HepG2 (cell line): ENCODE results near the gene KCNQ2. TPM values are rescaled to one million over a fixed set of nuclear protein-coding genes. Genes with fewer than 3 reads are reported as not detected.
A peak's percentile ranks its signal among the peaks of the same experiment; 100 is the strongest.

Experiments used
- AGO2 ChIP-seq: fragments of 200-400 bp; formaldehyde crosslinking; optimal IDR thresholded peaks from 2 replicates; pipeline ENCODE3; 2017; ENCODE audit warnings: mild to moderate bottlenecking, low read depth, low read length, moderate library complexity
- CTCF ChIP-seq: sonication (generic); formaldehyde crosslinking; IDR thresholded peaks from 2 replicates; pipeline ENCODE4 v1.5.0; 2020; ENCODE audit warnings: mild to moderate bottlenecking, missing genetic modification reagents, moderate library complexity
- ELF4 ChIP-seq: sonication (generic); formaldehyde crosslinking; IDR thresholded peaks from 2 replicates; pipeline ENCODE4 v1.5.0; 2020; ENCODE audit warnings: missing genetic modification reagents, mild to moderate bottlenecking, moderate library complexity, borderline replicate concordance
- HINFP ChIP-seq: sonication (generic); formaldehyde crosslinking; IDR thresholded peaks from 2 replicates; pipeline ENCODE4 v1.4.0; 2020; ENCODE audit warnings: low read depth, mild to moderate bottlenecking, missing genetic modification reagents
- HOXD1 ChIP-seq: sonication (generic); formaldehyde crosslinking; IDR thresholded peaks from 2 replicates; pipeline ENCODE4 v1.5.0; 2020; ENCODE audit warnings: missing genetic modification reagents
- PATZ1 ChIP-seq: sonication (generic); formaldehyde crosslinking; IDR thresholded peaks from 2 replicates; pipeline ENCODE4 v1.4.0; 2020; ENCODE audit warnings: missing genetic modification reagents
- STAT6 ChIP-seq: sonication (generic); formaldehyde crosslinking; IDR thresholded peaks from 2 replicates; pipeline ENCODE4 v1.4.0; 2020; ENCODE audit warnings: missing genetic modification reagents, mild to moderate bottlenecking, borderline replicate concordance
- ZBTB46 ChIP-seq: sonication (generic); formaldehyde crosslinking; IDR thresholded peaks from 2 replicates; pipeline ENCODE4 v1.4.0; 2020; ENCODE audit warnings: mild to moderate bottlenecking, missing genetic modification reagents, borderline replicate concordance
- ZHX1 ChIP-seq: sonication (generic); formaldehyde crosslinking; IDR thresholded peaks from 2 replicates; pipeline ENCODE4 v1.8.1; 2022; ENCODE audit warnings: low read depth, mild to moderate bottlenecking, missing genetic modification reagents
- ZNF276 ChIP-seq: sonication (generic); formaldehyde crosslinking; IDR thresholded peaks from 2 replicates; pipeline ENCODE4 v1.4.0; 2020; ENCODE audit warnings: mild to moderate bottlenecking, low read depth, missing genetic modification reagents
- ZNF746 ChIP-seq: sonication (generic); formaldehyde crosslinking; IDR thresholded peaks from 2 replicates; pipeline ENCODE4 v1.8.0; 2022; ENCODE audit warnings: mild to moderate bottlenecking, missing genetic modification reagents
- polyA plus RNA-seq, 8 experiments: library from polyadenylated mRNA; depleted of rRNA in 3 of 8; stranded (reverse) in 7 of 8; unstranded in 1 of 8; fragments of >200 nt; fragmentation: Illumina TruSeq in 4 of 8; extraction: Trizol in 4 of 8; gene quantifications; 2 replicates each; pipeline versions ENCODE4 v1.2.1 to v1.2.3, GENCODE V29; 2011 to 2016; ENCODE audit warnings: low read depth in 4 of 8, missing spikeins in 1 of 8, mixed read lengths in 1 of 8; ENCODE audit not compliant: insufficient read depth in 1 of 8
- total RNA-seq, 5 experiments: library from RNA; depleted of rRNA; stranded (reverse); fragments of >200 nt; fragmentation: Illumina TruSeq; extraction: Trizol; gene quantifications; 2 replicates each; pipeline ENCODE4 v1.2.3, GENCODE V29; 2016; ENCODE audit warnings: low read depth in 1 of 5

Gene KCNQ2
- total and polyA plus RNA-seq, 2 of the 13 experiments (the other 11 are each of a cell fraction or from before 2014, with no cell fraction given), result not detected

DNA sequence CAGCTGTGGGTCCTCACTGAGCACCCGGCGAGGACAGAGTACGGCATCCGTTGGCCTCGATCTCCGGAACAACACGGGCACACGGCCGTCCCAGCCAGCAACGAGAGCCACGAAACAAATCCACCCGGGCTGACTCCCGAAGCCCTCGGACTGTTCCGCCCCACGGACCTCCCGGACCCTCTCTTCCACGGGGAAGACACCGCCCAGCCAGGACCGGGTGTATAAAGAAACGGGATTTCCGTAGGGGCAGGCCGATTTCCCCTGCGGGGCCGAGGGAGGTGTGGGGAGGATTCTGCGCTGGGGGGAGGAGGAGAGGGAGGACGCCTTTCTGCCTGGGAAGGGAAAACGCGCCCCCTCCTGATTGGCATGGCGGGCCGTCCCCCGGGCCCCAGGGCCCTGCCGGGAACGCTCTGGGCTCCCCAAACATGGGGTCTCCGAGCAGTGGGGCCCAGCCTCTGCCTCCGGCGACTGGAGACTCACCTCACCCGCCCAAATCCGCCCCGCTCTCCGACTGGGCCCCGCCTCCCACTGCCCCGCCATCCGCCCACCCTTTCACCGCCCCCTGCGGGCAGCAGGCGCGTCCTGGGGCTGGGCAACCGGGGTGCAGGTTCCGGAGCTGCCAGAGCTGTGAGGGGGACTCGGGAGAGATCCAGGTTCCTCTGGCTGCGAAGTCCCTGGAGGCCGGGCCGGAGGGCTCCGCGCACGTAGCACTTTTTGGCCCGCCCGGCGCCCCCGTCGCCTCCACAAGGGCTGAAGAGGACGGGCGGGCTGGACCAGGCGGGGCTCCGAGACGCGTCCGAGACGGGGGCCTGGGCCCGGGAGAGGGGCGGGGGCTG is 47.4 kb upstream of the KCNQ2 start (continued):
- TF ChIP-seq CTCF (peak; percentile 38; the same call in 1 of the 2 replicates), ZBTB46 (no peak), HOXD1 (CRISPR knock-in tag) (peak; percentile 23; the same call in 1 of the 2 replicates), ZHX1 (CRISPR knock-in tag) (no peak), ZNF276 (CRISPR knock-in tag) (no peak), AGO2 (peak; percentile 19), STAT6 (CRISPR knock-in tag) (no peak), HINFP (peak; percentile 28; the same call in 1 of the 2 replicates), PATZ1 (CRISPR knock-in tag) (no peak; the same call in 1 of the 2 replicates), ZNF746 (CRISPR knock-in tag) (0 out of 2 replicates have a peak, but pooled peaks have one; percentile 38), ELF4 (CRISPR knock-in tag) (no peak)
